ENCODE data around the gene IDI2.

Gene IDI2

GRCh38 chr10:1007583-1007982 lies 18.1 kb downstream of the IDI2 start:
- DNase-seq (ENCODE audit: low spot score) = no peak

GRCh38 chr10:1006573-1006972 lies 19.1 kb downstream of the IDI2 start:
- DNase-seq (ENCODE audit: low spot score) = no peak

- no peak for DNase-seq (ENCODE audit: low spot score)
Measured at GRCh38 chr10:1003884-1004670, 21.6 kb downstream of the IDI2 start.

GRCh38 chr10:1002425-1003006 lies 23.1 kb downstream of the IDI2 start:
- DNase-seq (ENCODE audit: low spot score) = no peak

- no peak for DNase-seq (ENCODE audit: low spot score)
Measured at GRCh38 chr10:997266-998022, 28.2 kb downstream of the IDI2 start.

- DNase-seq (ENCODE audit: low spot score) = no peak
Measured at GRCh38 chr10:996031-996430, 29.6 kb downstream of the IDI2 start.

- DNase-seq (ENCODE audit: low spot score) = no peak
Measured at GRCh38 chr10:995559-995926, 30.1 kb downstream of the IDI2 start.

- no peak for DNase-seq (ENCODE audit: low spot score)
Measured at GRCh38 chr10:994836-995558, 30.7 kb downstream of the IDI2 start.

- no peak for DNase-seq (ENCODE audit: low spot score)
Measured at GRCh38 chr10:992871-993270, 32.8 kb downstream of the IDI2 start.

GRCh38 chr10:992467-992866 lies 33.2 kb downstream of the IDI2 start:
- DNase-seq (ENCODE audit: low spot score) = no peak

- DNase-seq (ENCODE audit: low spot score) = no peak
Measured at GRCh38 chr10:990808-991207, 34.9 kb downstream of the IDI2 start.

GRCh38 chr10:988667-989545 lies 36.8 kb downstream of the IDI2 start:
- no peak for DNase-seq (ENCODE audit: low spot score)

GRCh38 chr10:987870-988666 lies 37.6 kb downstream of the IDI2 start, which contains the start of gene GTPBP4:
GTPBP4 (plus strand) TSS chr10:988434; CDS start chr10:988480, 46 bp downstream.
- DNase-seq (ENCODE audit: low spot score) = peak; percentile 99

- no peak for DNase-seq (ENCODE audit: low spot score)
Measured at GRCh38 chr10:987620-987869, 38.1 kb downstream of the IDI2 start.

GRCh38 chr10:986881-987619 lies 38.6 kb downstream of the IDI2 start:
- DNase-seq (ENCODE audit: low spot score) = no peak

GRCh38 chr10:986137-986825 lies 39.4 kb downstream of the IDI2 start:
- DNase-seq (ENCODE audit: low spot score) = no peak

GRCh38 chr10:985361-985760 lies 40.3 kb downstream of the IDI2 start:
- DNase-seq (ENCODE audit: low spot score) = no peak

GRCh38 chr10:983971-984655 lies 41.5 kb downstream of the IDI2 start:
- DNase-seq (ENCODE audit: low spot score) = no peak

GRCh38 chr10:983401-983800 lies 42.3 kb downstream of the IDI2 start:
- no peak for DNase-seq (ENCODE audit: low spot score)
